K562 (cell line): Measurements from ENCODE around the gene UROD. TPM values are rescaled to one million over a fixed set of nuclear protein-coding genes. Genes with fewer than 3 reads are reported as not detected.
A peak's percentile ranks its signal among the peaks of the same experiment; 100 is the strongest.

Source experiments
- ARNT ChIP-seq, 2 experiments: fragments of 450-650 bp; IDR thresholded peaks; 2 replicates each; pipeline ENCODE4 v1.6.1; 2016; ENCODE audit warnings: mild to moderate bottlenecking in 1 of 2
- CEBPZ ChIP-seq: fragments of 150-350 bp; IDR thresholded peaks from 2 replicates; pipeline ENCODE4 v1.6.1; 2014; ENCODE audit warnings: low read depth, mild to moderate bottlenecking, low read length, borderline replicate concordance
- DNMT1 ChIP-seq: fragments of 450-650 bp; IDR thresholded peaks from 2 replicates; pipeline ENCODE4 v1.6.1; 2016; ENCODE audit warnings: antibody characterized with exemption, mild to moderate bottlenecking
- E2F4 ChIP-seq: sonication (generic); formaldehyde crosslinking; IDR thresholded peaks from 2 replicates; pipeline ENCODE4 v1.8.0; 2022; ENCODE audit warnings: mild to moderate bottlenecking, low read depth, missing genetic modification reagents
- HDAC2 ChIP-seq: fragments of 450-650 bp; IDR thresholded peaks from 2 replicates; pipeline ENCODE4 v1.6.1; 2016; ENCODE audit warnings: mild to moderate bottlenecking
- LCOR ChIP-seq: sonication (generic); formaldehyde crosslinking; IDR thresholded peaks from 2 replicates; pipeline ENCODE4 v1.8.0; 2022; ENCODE audit warnings: mild to moderate bottlenecking, missing genetic modification reagents
- MEIS2 ChIP-seq: fragments of 450-650 bp; IDR thresholded peaks from 2 replicates; pipeline ENCODE4 v1.6.1; 2014; ENCODE audit warnings: mild to moderate bottlenecking; ENCODE audit not compliant: partially characterized antibody
- MXD1 ChIP-seq: fragments of 250-450 bp; sonication (Bioruptor Pico); IDR thresholded peaks from 2 replicates; pipeline ENCODE4 v1.8.0; 2021; ENCODE audit warnings: borderline replicate concordance, mild to moderate bottlenecking, moderate library complexity; ENCODE audit not compliant: poor library complexity, severe bottlenecking
- RFX5 ChIP-seq: IDR thresholded peaks from 2 replicates; pipeline ENCODE4 v1.6.1; 2011; ENCODE audit warnings: low read depth, mild to moderate bottlenecking, improper control_type of control experiment, low read length
- SMARCA5 ChIP-seq: fragments of 450-650 bp; IDR thresholded peaks from 2 replicates; pipeline ENCODE4 v1.6.1; 2016
- STAG1 ChIP-seq: sonication (generic); formaldehyde crosslinking; IDR thresholded peaks from 2 replicates; pipeline ENCODE4 v1.5.0; 2020; ENCODE audit warnings: missing genetic modification reagents, borderline replicate concordance
- TEAD4 ChIP-seq, 2 experiments: sonication (generic) in 1 of 2; formaldehyde crosslinking in 1 of 2; IDR thresholded peaks; 2 replicates each; pipeline versions ENCODE4 v1.6.1 to v1.8.0; 2012 to 2022; ENCODE audit warnings: borderline replicate concordance in 1 of 2, inconsistent platforms in 1 of 2, low read length in 1 of 2, mild to moderate bottlenecking in 1 of 2, missing genetic modification reagents in 1 of 2
- TFAM ChIP-seq: fragments of 250-450 bp; sonication (Bioruptor Pico); conservative IDR thresholded peaks from 2 replicates; pipeline ENCODE4 v1.5.0; 2021; ENCODE audit warnings: mild to moderate bottlenecking, moderate library complexity
- VEZF1 ChIP-seq: fragments of 200-800 bp; sonication (Bioruptor generic); IDR thresholded peaks from 2 replicates; pipeline ENCODE4 v1.6.1; 2017; ENCODE audit warnings: missing genetic modification characterization, missing compliant biosample characterization
- WHSC1 ChIP-seq: IDR thresholded peaks from one replicate; pipeline ENCODE4 v1.6.1; 2012; ENCODE audit warnings: low read length, control low read depth, inconsistent platforms
- ZBTB9 ChIP-seq: fragments of 450-650 bp; formaldehyde crosslinking; IDR thresholded peaks from 2 replicates; pipeline ENCODE4 v1.4.0; 2020; ENCODE audit warnings: mild to moderate bottlenecking, moderate library complexity
- ZNF212 ChIP-seq: fragments of 450-650 bp; formaldehyde crosslinking; IDR thresholded peaks from 2 replicates; pipeline ENCODE4 v1.4.0; 2020; ENCODE audit warnings: mild to moderate bottlenecking
- ZNF263 ChIP-seq: sonication (generic); formaldehyde crosslinking; IDR thresholded peaks from 2 replicates; pipeline ENCODE4 v1.8.0; 2022; ENCODE audit warnings: mild to moderate bottlenecking, missing genetic modification reagents, borderline replicate concordance
- ZNF584 ChIP-seq: fragments of 200-800 bp; sonication (Bioruptor generic); IDR thresholded peaks from 2 replicates; pipeline ENCODE4 v1.6.1; 2016; ENCODE audit warnings: low read depth, mild to moderate bottlenecking, missing genetic modification characterization, missing compliant biosample characterization
- ZNF79 ChIP-seq: fragments of 250-450 bp; sonication (Bioruptor Pico); IDR thresholded peaks from 2 replicates; pipeline ENCODE4 v1.4.0; 2020; ENCODE audit warnings: low read depth, mild to moderate bottlenecking, moderate library complexity
- polyA plus RNA-seq, 8 experiments: library from polyadenylated mRNA; depleted of rRNA in 4 of 8; stranded (reverse) in 5 of 8; unstranded in 3 of 8; fragments of >200 nt; fragmentation: Nextera tagmentation in 2 of 8; fragmentation: Illumina TruSeq in 1 of 8; extraction: Ambion mirVana in 2 of 8; extraction: Trizol in 1 of 8; gene quantifications; 2 replicates each; pipeline versions ENCODE4 v1.2.1 to v1.2.3, GENCODE V29; 2011 to 2014; ENCODE audit warnings: inconsistent platforms in 1 of 8, missing spikeins in 1 of 8
- total RNA-seq, 7 experiments: library from RNA; depleted of rRNA in 6 of 7; stranded (reverse); fragments of >200 nt in 6 of 7; fragmentation: Illumina TruSeq in 2 of 7; extraction: Trizol in 2 of 7; gene quantifications; 2 replicates each; pipeline versions ENCODE4 v1.2.1 to v1.2.3, GENCODE V29; 2011 to 2021; ENCODE audit warnings: low replicate concordance in 1 of 7

The UROD gene
- total and polyA plus RNA-seq, 9 of the 15 experiments (the other 6 are each of a cell fraction or from before 2014, with no cell fraction given), result 533 to 2,933 (median 1,100) TPM

- TF ChIP-seq E2F4 (no peak), MEIS2 (peak; percentile 1), ZNF79 (CRISPR knock-in tag) (no peak), VEZF1 (CRISPR knock-in tag) (no peak; the same call in 1 of the 2 replicates), ZNF263 (CRISPR knock-in tag) (peak; percentile 42; the same call in 1 of the 2 replicates), DNMT1 (no peak), ZNF584 (CRISPR knock-in tag) (no peak), ARNT (IDR thresholded peaks at IDR 0.05) (peak in 1 of 2 experiments; percentile 87; a peak in 2 of 4 replicates), LCOR (CRISPR knock-in tag) (0 out of 2 replicates have a peak, but pooled peaks have one; percentile 78), ZBTB9 (no peak), HDAC2 (no peak), MXD1 (CRISPR knock-in tag) (no peak), STAG1 (peak; percentile 92), TEAD4 (IDR thresholded peaks at IDR 0.05; ENCODE audit: low read length) (no peak), TEAD4 (CRISPR knock-in tag; IDR thresholded peaks at IDR 0.05; ENCODE audit: borderline replicate concordance) (no peak), SMARCA5 (peak; percentile 79), WHSC1 (no peak), CEBPZ (0 out of 2 replicates have a peak, but pooled peaks have one; percentile 6), RFX5 (no peak), ZNF212 (CRISPR knock-in tag) (no peak), TFAM (CRISPR knock-in tag) (no peak)
These were observed 2.4 kb downstream of the UROD start (continued) for GRCh38 chr1:45014321-45015028.
